ENCODE data around the gene DDX20.

DDX20 gene

GRCh38 chr1:111751906-111752575, 3.7 kb upstream of the DDX20 start:
- DNase-seq, result no peak

GRCh38 chr1:111754984-111755330, 744 bp upstream of the DDX20 start:
- DNase-seq, result peak in 1 of 2 donors; percentile 24

GRCh38 chr1:111756124-111756513, 418 bp downstream of the DDX20 start:
- DNase-seq, result no peak

- no peak for DNase-seq
These were observed 2.7 kb downstream of the DDX20 start for GRCh38 chr1:111758373-111758772.

- DNase-seq, result no peak
These were observed 6.0 kb downstream of the DDX20 start for GRCh38 chr1:111761717-111762116.

GRCh38 chr1:111762332-111762731, 6.6 kb downstream of the DDX20 start:
- no peak for DNase-seq

- DNase-seq, result no peak
These were observed 12.3 kb downstream of the DDX20 start for GRCh38 chr1:111768023-111768422.

- no peak for DNase-seq
These were observed 12.9 kb downstream of the DDX20 start for GRCh38 chr1:111768625-111769024.

- peak; percentile 24 to 31 for DNase-seq
These were observed 13.9 kb downstream of the DDX20 start for GRCh38 chr1:111769517-111770146.

GRCh38 chr1:111770916-111771315, 15.2 kb downstream of the DDX20 start:
- DNase-seq, result no peak

- DNase-seq, result no peak
These were observed 20.3 kb downstream of the DDX20 start for GRCh38 chr1:111775966-111776365.

- DNase-seq, result no peak
These were observed 20.7 kb downstream of the DDX20 start for GRCh38 chr1:111776391-111776790.

GRCh38 chr1:111776861-111777260, 21.2 kb downstream of the DDX20 start:
- DNase-seq, result no peak

GRCh38 chr1:111777301-111777700, 21.6 kb downstream of the DDX20 start:
- DNase-seq, result no peak

- DNase-seq, result no peak
These were observed 22.4 kb downstream of the DDX20 start for GRCh38 chr1:111778066-111778465.

- DNase-seq, result no peak
These were observed 22.9 kb downstream of the DDX20 start for GRCh38 chr1:111778541-111779051.

- DNase-seq, result no peak
These were observed 23.8 kb downstream of the DDX20 start for GRCh38 chr1:111779546-111779945.

GRCh38 chr1:111784273-111784901, 28.7 kb downstream of the DDX20 start:
- DNase-seq, result no peak

GRCh38 chr1:111786669-111787207, 31.0 kb downstream of the DDX20 start:
- no peak for DNase-seq

- no peak for DNase-seq
These were observed 33.4 kb downstream of the DDX20 start for GRCh38 chr1:111789142-111789541.

GRCh38 chr1:111789666-111790316, 34.1 kb downstream of the DDX20 start:
- DNase-seq, result no peak

- DNase-seq, result no peak
These were observed 36.1 kb downstream of the DDX20 start for GRCh38 chr1:111791776-111792175.

- DNase-seq, result no peak
These were observed 36.5 kb downstream of the DDX20 start for GRCh38 chr1:111792249-111792648.

Data from stimulated activated CD4-positive, alpha-beta T cell treated with anti-CD3 and anti-CD28 coated beads, Interleukin-2, amount 100 ng/mL, for 48 hours (primary cell).